ENCODE results near the gene FNBP1. TPM values are rescaled to one million over a fixed set of nuclear protein-coding genes. Genes with fewer than 3 reads are reported as not detected.
A peak's percentile ranks its signal among the peaks of the same experiment; 100 is the strongest.

The FNBP1 gene
- total and polyA plus RNA-seq, 10 of the 15 experiments (the other 5 are each of a cell fraction or from before 2014, with no cell fraction given) = 64.5 to 353 (median 179) TPM

DNA sequence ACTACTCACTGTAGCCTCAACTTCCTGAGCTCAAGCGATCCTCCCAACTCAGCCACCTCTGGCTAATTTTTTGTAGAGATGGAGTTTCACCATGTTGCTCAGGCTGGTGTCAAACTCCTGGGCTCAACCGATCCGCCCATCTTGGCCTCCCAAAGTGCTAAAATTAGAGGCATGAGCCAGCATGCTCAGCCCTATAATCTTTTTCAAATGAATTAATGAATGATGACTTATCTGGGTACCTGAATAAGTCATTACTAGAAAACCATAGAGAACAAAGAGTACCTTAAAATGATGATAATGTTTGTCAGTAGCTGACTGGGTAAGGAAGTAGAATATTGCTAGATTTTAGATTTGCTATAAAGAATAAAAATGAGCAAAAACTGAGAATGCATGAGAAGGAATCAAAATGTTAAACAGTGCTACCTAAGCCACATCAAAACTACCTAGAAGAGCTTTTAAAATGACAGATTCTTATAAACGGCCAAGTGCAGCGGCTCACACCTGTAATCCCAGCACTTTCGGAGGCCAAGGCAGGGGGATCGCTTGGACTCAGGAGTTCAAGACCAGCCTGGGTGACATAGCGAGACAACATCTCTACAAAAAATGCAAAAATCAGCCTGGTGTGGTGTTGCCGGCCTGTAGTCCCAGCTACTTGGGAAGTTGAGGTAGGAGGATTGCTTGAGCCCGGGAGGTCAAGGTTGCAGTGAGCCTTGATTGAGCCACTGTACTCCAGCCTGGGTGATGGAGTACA lies 13.6 kb downstream of the FNBP1 start (continued):
- TF ChIP-seq, protein P1, sequence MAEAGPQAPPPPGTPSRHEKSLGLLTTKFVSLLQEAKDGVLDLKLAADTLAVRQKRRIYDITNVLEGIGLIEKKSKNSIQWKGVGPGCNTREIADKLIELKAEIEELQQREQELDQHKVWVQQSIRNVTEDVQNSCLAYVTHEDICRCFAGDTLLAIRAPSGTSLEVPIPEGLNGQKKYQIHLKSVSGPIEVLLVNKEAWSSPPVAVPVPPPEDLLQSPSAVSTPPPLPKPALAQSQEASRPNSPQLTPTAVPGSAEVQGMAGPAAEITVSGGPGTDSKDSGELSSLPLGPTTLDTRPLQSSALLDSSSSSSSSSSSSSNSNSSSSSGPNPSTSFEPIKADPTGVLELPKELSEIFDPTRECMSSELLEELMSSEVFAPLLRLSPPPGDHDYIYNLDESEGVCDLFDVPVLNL (IDR thresholded peaks at IDR 0.05; ENCODE audit: low read depth, low read length) = no peak
- TF ChIP-seq EP300 (IDR thresholded peaks at IDR 0.05; ENCODE audit: borderline replicate concordance in 1 of 2, control insufficient read depth in 1 of 2, low read depth in 2 of 2, low read length in 2 of 2) (peak; percentile 42 to 45; a peak in 2 of 4 replicates), ATF7 (IDR thresholded peaks at IDR 0.05; ENCODE audit: low read depth) (peak; percentile 52), ETV6 (conservative IDR thresholded peaks at IDR 0.05 in 1 of 2, IDR thresholded peaks at IDR 0.05 in 1 of 2; ENCODE audit: borderline replicate concordance in 1 of 2, low read depth in 1 of 2) (peak in 1 of 2 experiments; percentile 36; a peak in 1 of 4 replicates), MAX (IDR thresholded peaks at IDR 0.05; ENCODE audit: low read depth, low read length) (no peak), STAT3 (IDR thresholded peaks at IDR 0.05; ENCODE audit: low read depth, low read length) (no peak), NFYA (IDR thresholded peaks at IDR 0.05; ENCODE audit: borderline replicate concordance, low read depth, low read length) (no peak), MEF2B (IDR thresholded peaks at IDR 0.05; ENCODE audit: partially characterized antibody, poor library complexity, severe bottlenecking) (peak; percentile 41), SMAD5 (IDR thresholded peaks at IDR 0.05; ENCODE audit: low read depth) (peak; percentile 35; the same call in 1 of the 2 replicates), MXI1 (IDR thresholded peaks at IDR 0.05; ENCODE audit: low read depth, low read length) (no peak), YY1 (IDR thresholded peaks at IDR 0.05; ENCODE audit: low read depth, low read length) (peak; percentile 72), FOXM1 (IDR thresholded peaks at IDR 0.05; ENCODE audit: low read depth, low read length) (peak; percentile 81; the same call in 1 of the 2 replicates), MTA2 (IDR thresholded peaks at IDR 0.05; ENCODE audit: low read depth) (peak; percentile 78), ZSCAN29 (IDR thresholded peaks at IDR 0.05) (no peak), IKZF2 (IDR thresholded peaks at IDR 0.05) (peak; percentile 32 to 50; a peak in 2 of 4 replicates), CTCF (IDR thresholded peaks at IDR 0.05 in 2 of 3, conservative IDR thresholded peaks at IDR 0.05 in 1 of 3; ENCODE audit: control insufficient read depth in 2 of 3, extremely low read depth in 1 of 3, insufficient read depth in 1 of 3, low read depth in 3 of 3, low read length in 3 of 3) (no peak), BHLHE40 (IDR thresholded peaks at IDR 0.05; ENCODE audit: borderline replicate concordance in 1 of 2, low read depth in 2 of 2, low read length in 1 of 2) (peak in 1 of 2 experiments; percentile 30; a peak in 1 of 4 replicates), CHD2 (IDR thresholded peaks at IDR 0.05; ENCODE audit: borderline replicate concordance, low read depth, low read length) (no peak), MTA3 (IDR thresholded peaks at IDR 0.05; ENCODE audit: borderline replicate concordance, low read length) (peak; percentile 48; the same call in 1 of the 2 replicates)
- TF ChIP-seq, protein P2, sequence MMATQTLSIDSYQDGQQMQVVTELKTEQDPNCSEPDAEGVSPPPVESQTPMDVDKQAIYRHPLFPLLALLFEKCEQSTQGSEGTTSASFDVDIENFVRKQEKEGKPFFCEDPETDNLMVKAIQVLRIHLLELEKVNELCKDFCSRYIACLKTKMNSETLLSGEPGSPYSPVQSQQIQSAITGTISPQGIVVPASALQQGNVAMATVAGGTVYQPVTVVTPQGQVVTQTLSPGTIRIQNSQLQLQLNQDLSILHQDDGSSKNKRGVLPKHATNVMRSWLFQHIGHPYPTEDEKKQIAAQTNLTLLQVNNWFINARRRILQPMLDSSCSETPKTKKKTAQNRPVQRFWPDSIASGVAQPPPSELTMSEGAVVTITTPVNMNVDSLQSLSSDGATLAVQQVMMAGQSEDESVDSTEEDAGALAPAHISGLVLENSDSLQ (IDR thresholded peaks at IDR 0.05) = no peak
- TF ChIP-seq, protein P3, sequence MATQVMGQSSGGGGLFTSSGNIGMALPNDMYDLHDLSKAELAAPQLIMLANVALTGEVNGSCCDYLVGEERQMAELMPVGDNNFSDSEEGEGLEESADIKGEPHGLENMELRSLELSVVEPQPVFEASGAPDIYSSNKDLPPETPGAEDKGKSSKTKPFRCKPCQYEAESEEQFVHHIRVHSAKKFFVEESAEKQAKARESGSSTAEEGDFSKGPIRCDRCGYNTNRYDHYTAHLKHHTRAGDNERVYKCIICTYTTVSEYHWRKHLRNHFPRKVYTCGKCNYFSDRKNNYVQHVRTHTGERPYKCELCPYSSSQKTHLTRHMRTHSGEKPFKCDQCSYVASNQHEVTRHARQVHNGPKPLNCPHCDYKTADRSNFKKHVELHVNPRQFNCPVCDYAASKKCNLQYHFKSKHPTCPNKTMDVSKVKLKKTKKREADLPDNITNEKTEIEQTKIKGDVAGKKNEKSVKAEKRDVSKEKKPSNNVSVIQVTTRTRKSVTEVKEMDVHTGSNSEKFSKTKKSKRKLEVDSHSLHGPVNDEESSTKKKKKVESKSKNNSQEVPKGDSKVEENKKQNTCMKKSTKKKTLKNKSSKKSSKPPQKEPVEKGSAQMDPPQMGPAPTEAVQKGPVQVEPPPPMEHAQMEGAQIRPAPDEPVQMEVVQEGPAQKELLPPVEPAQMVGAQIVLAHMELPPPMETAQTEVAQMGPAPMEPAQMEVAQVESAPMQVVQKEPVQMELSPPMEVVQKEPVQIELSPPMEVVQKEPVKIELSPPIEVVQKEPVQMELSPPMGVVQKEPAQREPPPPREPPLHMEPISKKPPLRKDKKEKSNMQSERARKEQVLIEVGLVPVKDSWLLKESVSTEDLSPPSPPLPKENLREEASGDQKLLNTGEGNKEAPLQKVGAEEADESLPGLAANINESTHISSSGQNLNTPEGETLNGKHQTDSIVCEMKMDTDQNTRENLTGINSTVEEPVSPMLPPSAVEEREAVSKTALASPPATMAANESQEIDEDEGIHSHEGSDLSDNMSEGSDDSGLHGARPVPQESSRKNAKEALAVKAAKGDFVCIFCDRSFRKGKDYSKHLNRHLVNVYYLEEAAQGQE (IDR thresholded peaks at IDR 0.05; ENCODE audit: low read depth, low read length) = no peak
